MM.1S (cell line): Measurements from ENCODE around the gene MFAP2.

Experiments used
- EZH2 ChIP-seq: fragments of 300-600 bp; sonication (generic); optimal IDR thresholded peaks from 2 replicates; pipeline ENCODE3; 2017; ENCODE audit warnings: low read depth, mild to moderate bottlenecking, antibody characterized with exemption, low read length, mixed read lengths
- EZH2phosphoT487 ChIP-seq: fragments of 300-600 bp; sonication (generic); IDR thresholded peaks from 2 replicates; pipeline ENCODE4 v1.6.1; 2018; ENCODE audit warnings: antibody characterized with exemption, low read length
- TF ChIP-seq, protein P1 (sequence below): fragments of 300-600 bp; sonication (generic); IDR thresholded peaks from 2 replicates; pipeline ENCODE4 v1.5.1; 2016; ENCODE audit warnings: antibody characterized with exemption, low read length, mixed read lengths

DNA sequence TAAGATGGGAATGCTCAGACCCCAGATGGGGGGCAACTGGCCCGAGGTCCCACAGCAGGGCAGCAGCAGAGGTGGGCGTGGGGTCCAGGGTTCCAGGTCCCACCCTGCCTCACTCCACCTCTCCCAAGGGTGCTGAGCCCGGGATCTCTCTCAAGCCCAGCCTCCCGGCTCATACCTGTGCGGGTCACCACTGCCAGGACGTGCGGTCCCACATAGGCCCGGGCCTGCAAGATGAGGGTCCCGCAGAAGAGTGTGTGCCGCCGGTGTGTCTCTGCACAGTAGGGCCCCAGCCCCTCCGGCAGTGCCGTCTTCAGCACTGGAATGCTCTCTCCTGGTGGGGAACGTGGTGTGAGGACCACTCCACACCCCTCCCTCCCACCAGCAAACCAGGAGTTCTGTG, 16.4 kb upstream of the MFAP2 start:
- TF ChIP-seq, protein P1, sequence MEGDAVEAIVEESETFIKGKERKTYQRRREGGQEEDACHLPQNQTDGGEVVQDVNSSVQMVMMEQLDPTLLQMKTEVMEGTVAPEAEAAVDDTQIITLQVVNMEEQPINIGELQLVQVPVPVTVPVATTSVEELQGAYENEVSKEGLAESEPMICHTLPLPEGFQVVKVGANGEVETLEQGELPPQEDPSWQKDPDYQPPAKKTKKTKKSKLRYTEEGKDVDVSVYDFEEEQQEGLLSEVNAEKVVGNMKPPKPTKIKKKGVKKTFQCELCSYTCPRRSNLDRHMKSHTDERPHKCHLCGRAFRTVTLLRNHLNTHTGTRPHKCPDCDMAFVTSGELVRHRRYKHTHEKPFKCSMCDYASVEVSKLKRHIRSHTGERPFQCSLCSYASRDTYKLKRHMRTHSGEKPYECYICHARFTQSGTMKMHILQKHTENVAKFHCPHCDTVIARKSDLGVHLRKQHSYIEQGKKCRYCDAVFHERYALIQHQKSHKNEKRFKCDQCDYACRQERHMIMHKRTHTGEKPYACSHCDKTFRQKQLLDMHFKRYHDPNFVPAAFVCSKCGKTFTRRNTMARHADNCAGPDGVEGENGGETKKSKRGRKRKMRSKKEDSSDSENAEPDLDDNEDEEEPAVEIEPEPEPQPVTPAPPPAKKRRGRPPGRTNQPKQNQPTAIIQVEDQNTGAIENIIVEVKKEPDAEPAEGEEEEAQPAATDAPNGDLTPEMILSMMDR = no peak
- TF ChIP-seq EZH2 (no peak), EZH2phosphoT487 (no peak)
